ENCODE data around the gene SLK. TPM values are rescaled to one million over a fixed set of nuclear protein-coding genes. Genes with fewer than 3 reads are reported as not detected.

The SLK gene
- total and polyA plus RNA-seq, 2 of the 13 experiments (the other 11 are each of a cell fraction or from before 2014, with no cell fraction given), result 3.4 to 22.8 TPM

GRCh38 chr10:104059364-104059763 is 92.4 kb downstream of the SLK start:
- Histone ChIP-seq H3K4me2 (ENCODE audit: low read depth, low read length) (no peak overlapping the region), H3K36me3 (replicated peaks in 1 of 2; ENCODE audit: control insufficient read depth in 1 of 2, insufficient read depth in 2 of 2, low read length in 2 of 2) (no peaks in the 10 kb centered on the region), H4K20me1 (ENCODE audit: insufficient read depth, low read length) (no peaks in the 10 kb centered on the region), H3K4me1 (ENCODE audit: insufficient read depth, low read length) (no peaks in the 10 kb centered on the region), H3K4me3 (replicated peaks in 1 of 3; ENCODE audit: insufficient read depth in 1 of 3, low read depth in 2 of 3, low read length in 3 of 3) (no peak overlapping the region), H2AFZ (ENCODE audit: low read length) (no peak overlapping the region), H3K27me3 (ENCODE audit: control insufficient read depth in 1 of 2, insufficient read depth in 2 of 2, low read length in 2 of 2) (peaks cover 3 to 14% of the 10 kb centered on the region in 2 experiments; a peak in 2 of 5 replicates), H3K79me2 (ENCODE audit: insufficient read depth, low read length) (no peaks in the 10 kb centered on the region), H3K9ac (ENCODE audit: insufficient read depth, low read depth, low read length) (no peak overlapping the region), H3K27ac (ENCODE audit: extremely low read length, insufficient read depth, low read length) (no peak overlapping the region), H3K9me3 (ENCODE audit: low read length) (no peaks in the 10 kb centered on the region)
- TF ChIP-seq ZNF143 (CRISPR knock-in tag; IDR thresholded peaks at IDR 0.05) (no peak), MAFF (IDR thresholded peaks at IDR 0.05; ENCODE audit: low read depth, low read length) (peak; percentile 58; the same call in 1 of the 2 replicates), DMTF1 (CRISPR knock-in tag; IDR thresholded peaks at IDR 0.05) (no peak), MAFK (conservative IDR thresholded peaks at IDR 0.05 in 1 of 2, IDR thresholded peaks at IDR 0.05 in 1 of 2; ENCODE audit: low read length in 2 of 2) (peak in 1 of 2 experiments; percentile 75; a peak in 3 of 4 replicates), ZNF205 (CRISPR knock-in tag; IDR thresholded peaks at IDR 0.05) (no peak), CENPX (CRISPR knock-in tag; IDR thresholded peaks at IDR 0.05) (no peak), ZUFSP (CRISPR knock-in tag; IDR thresholded peaks at IDR 0.05; ENCODE audit: borderline replicate concordance) (no peak)
- in situ Hi-C loops (cut with HindIII; ENCODE audit: extremely low pct_ligation_motif_present, low pct_unique_long_range_greater_than_20kb), result no loop called here
- ChIA-PET CTCF (ENCODE audit: low intra/inter-chr PET ratio, low total read pairs) (no interaction called here), POLR2A (no interaction called here)
- WGBS (ENCODE audit: low lambda C conversion rate), result 11% methylated on average over 4 of the region's 4 CpGs
- no peak for FAIRE-seq
- BruUV-seq (replicated peaks), result no TSS peak
- no peak for DNase-seq (ENCODE audit: low spot score)
- intact Hi-C loops (cut with micrococcal nuclease; ENCODE audit: unreplicated experiment), result no loop called here
- no peak for ATAC-seq

All from HepG2 (cell line).